HepG2 (cell line): Measurements from ENCODE around the gene ARHGAP30. TPM values are rescaled to one million over a fixed set of nuclear protein-coding genes. Genes with fewer than 3 reads are reported as not detected.
"Not testable (repeated sequence)": the region's sequence is repeated elsewhere in the genome, so short reads cannot be mapped to it uniquely, and the experiment has no call there.

Source experiments
- ATAC-seq: fragments of 200-7000 bp; cut with Tn5 transposase; 3 replicates; pipeline ENCODE4 v1.9.1; 2020; ENCODE audit warnings: mild to moderate bottlenecking, moderate library complexity
- BruUV-seq: library from RNA; stranded (reverse); fragments of 400-500 nt; replicated peaks from 2 replicates; lab custom pipeline; 2021; lab: Mats Ljungman, UMichigan
- CTCF ChIA-PET: fragments of 300-600 bp; formaldehyde crosslinking; extraction: SDS; loops from one replicate; lab custom pipeline; 2021; ENCODE audit warnings: low total read pairs, inconsistent platforms, low intra/inter-chr PET ratio; lab: Yijun Ruan, JAX
- POLR2A ChIA-PET: fragments of 350-600 bp; sonication (Branson Sonifier 250); formaldehyde crosslinking; loops from one replicate; lab custom pipeline; 2020; ENCODE audit warnings: antibody characterized with exemption, inconsistent platforms; lab: Yijun Ruan, JAX
- DNase-seq: peaks from one replicate; pipeline ENCODE4 v3.0.0-alpha.2; 2015; ENCODE audit warnings: low spot score
- FAIRE-seq: peaks from 3 replicates; lab custom pipeline; 2011; peaks lifted over from hg19 to GRCh38; lab: Jason Lieb, UNC
- H2AFZ ChIP-seq: one replicate; pipeline ENCODE4 v1.6.1; 2011; ENCODE audit warnings: low read length, inconsistent platforms
- H3K27ac ChIP-seq: fragments of 300-600 bp; 3 replicates; pipeline ENCODE4 v1.8.0; 2011; ENCODE audit warnings: mixed run types, mild to moderate bottlenecking, mixed read lengths, low read length, inconsistent platforms; ENCODE audit not compliant: insufficient read depth; ENCODE audit errors: extremely low read length
- H3K27me3 ChIP-seq, 2 experiments: fragments of 200-600 bp in 1 of 2; 2 replicates in 1 of 2; 3 replicates in 1 of 2; pipeline versions ENCODE4 v1.6.0 to v1.8.0; 2011; ENCODE audit warnings: low read length in 2 of 2, mild to moderate bottlenecking in 2 of 2, moderate library complexity in 2 of 2, inconsistent platforms in 1 of 2; ENCODE audit not compliant: insufficient read depth in 2 of 2, control insufficient read depth in 1 of 2
- H3K36me3 ChIP-seq, 2 experiments: fragments of 200-600 bp in 1 of 2; replicated peaks in 1 of 2; 2 replicates in 1 of 2; 3 replicates in 1 of 2; pipeline versions ENCODE4 v1.5.1 to v1.8.0; 2011; ENCODE audit warnings: low read length in 2 of 2, inconsistent platforms in 1 of 2; ENCODE audit not compliant: insufficient read depth in 2 of 2, control insufficient read depth in 1 of 2
- H3K4me1 ChIP-seq: 2 replicates; pipeline ENCODE4 v1.5.1; 2012; ENCODE audit warnings: low read length, inconsistent platforms; ENCODE audit not compliant: insufficient read depth
- H3K4me2 ChIP-seq: 2 replicates; pipeline ENCODE4 v1.6.0; 2011; ENCODE audit warnings: low read depth, low read length, inconsistent platforms
- H3K4me3 ChIP-seq, 3 experiments: fragments of 200-600 bp in 1 of 3; sonication (generic), shearing (Covaris generic) in 1 of 3; replicated peaks in 1 of 3; 2 replicates each; pipeline ENCODE4 v1.5.1; 2011 to 2016; ENCODE audit warnings: low read length in 3 of 3, inconsistent platforms in 2 of 3, low read depth in 2 of 3, mild to moderate bottlenecking in 2 of 3, control low read depth in 1 of 3, mixed read lengths in 1 of 3; ENCODE audit not compliant: insufficient read depth in 1 of 3
- H3K79me2 ChIP-seq: one replicate; pipeline ENCODE4 v1.6.1; 2011; ENCODE audit warnings: low read length, inconsistent platforms; ENCODE audit not compliant: insufficient read depth
- H3K9ac ChIP-seq: 2 replicates; pipeline ENCODE4 v1.6.0; 2011; ENCODE audit warnings: mild to moderate bottlenecking, low read depth, low read length, inconsistent platforms; ENCODE audit not compliant: insufficient read depth
- H3K9me3 ChIP-seq: 2 replicates; pipeline ENCODE4 v1.5.1; 2012; ENCODE audit warnings: mild to moderate bottlenecking, low read length
- H4K20me1 ChIP-seq: 2 replicates; pipeline ENCODE4 v1.6.0; 2011; ENCODE audit warnings: inconsistent platforms, mild to moderate bottlenecking, low read length, moderate library complexity; ENCODE audit not compliant: insufficient read depth
- CENPT ChIP-seq: sonication (generic); formaldehyde crosslinking; IDR thresholded peaks from 2 replicates; pipeline ENCODE4 v1.8.0; 2022; ENCODE audit warnings: low read depth, mild to moderate bottlenecking, moderate library complexity, missing genetic modification reagents
- HNF4G ChIP-seq, 2 experiments: sonication (generic) in 1 of 2; formaldehyde crosslinking in 1 of 2; IDR thresholded peaks; 2 replicates each; pipeline versions ENCODE4 v1.4.0 to v1.6.1; 2011 to 2020; ENCODE audit warnings: borderline replicate concordance in 2 of 2, low read depth in 2 of 2, mild to moderate bottlenecking in 2 of 2, low read length in 1 of 2, missing genetic modification reagents in 1 of 2, moderate library complexity in 1 of 2
- PHF20 ChIP-seq: sonication (generic); formaldehyde crosslinking; IDR thresholded peaks from 2 replicates; pipeline ENCODE4 v1.5.0; 2020; ENCODE audit warnings: mild to moderate bottlenecking, missing genetic modification reagents
- SAP130 ChIP-seq: IDR thresholded peaks from 2 replicates; pipeline ENCODE4 v1.6.1; 2016; ENCODE audit warnings: low read depth
- SMAD1 ChIP-seq: sonication (generic); formaldehyde crosslinking; IDR thresholded peaks from 2 replicates; pipeline ENCODE4 v1.4.0; 2020; ENCODE audit warnings: missing genetic modification reagents, low read depth, mild to moderate bottlenecking, borderline replicate concordance
- TEAD3 ChIP-seq: optimal IDR thresholded peaks from 2 replicates; pipeline ENCODE3; 2016; ENCODE audit warnings: borderline replicate concordance
- ZNF652 ChIP-seq: IDR thresholded peaks from 2 replicates; pipeline ENCODE4 v1.6.1; 2016; ENCODE audit warnings: low read depth, borderline replicate concordance
- WGBS: methylation state at CpG from one replicate; pipeline ENCODE4 v1.1.6; 2017; ENCODE audit warnings: low lambda C conversion rate; 5-methylcytosine and 5-hydroxymethylcytosine counted together
- in situ Hi-C: cut with HindIII; loops from 2 replicates; pipeline ENCODE4 v1.10.0; 2017; ENCODE audit warnings: low pct_unique_long_range_greater_than_20kb; ENCODE audit not compliant: extremely low pct_ligation_motif_present
- intact Hi-C: fragments of 100-400 bp; cut with micrococcal nuclease; formaldehyde crosslinking; loops from one replicate; pipeline ENCODE4 v1.10.0; 2022; ENCODE audit not compliant: unreplicated experiment
- polyA plus RNA-seq, 8 experiments: library from polyadenylated mRNA; depleted of rRNA in 3 of 8; stranded (reverse) in 7 of 8; unstranded in 1 of 8; fragments of >200 nt; fragmentation: Illumina TruSeq in 4 of 8; extraction: Trizol in 4 of 8; gene quantifications; 2 replicates each; pipeline versions ENCODE4 v1.2.1 to v1.2.3, GENCODE V29; 2011 to 2016; ENCODE audit warnings: low read depth in 4 of 8, missing spikeins in 1 of 8, mixed read lengths in 1 of 8; ENCODE audit not compliant: insufficient read depth in 1 of 8
- total RNA-seq, 5 experiments: library from RNA; depleted of rRNA; stranded (reverse); fragments of >200 nt; fragmentation: Illumina TruSeq; extraction: Trizol; gene quantifications; 2 replicates each; pipeline ENCODE4 v1.2.3, GENCODE V29; 2016; ENCODE audit warnings: low read depth in 1 of 5
- TF ChIP-seq, protein P1 (sequence below): sonication (generic); formaldehyde crosslinking; IDR thresholded peaks from 2 replicates; pipeline ENCODE4 v1.8.1; 2023; ENCODE audit warnings: mild to moderate bottlenecking, missing genetic modification reagents, borderline replicate concordance

The ARHGAP30 gene
- total and polyA plus RNA-seq, 2 of the 13 experiments (the other 11 are each of a cell fraction or from before 2014, with no cell fraction given), result 0.13 to 0.20 TPM

DNA sequence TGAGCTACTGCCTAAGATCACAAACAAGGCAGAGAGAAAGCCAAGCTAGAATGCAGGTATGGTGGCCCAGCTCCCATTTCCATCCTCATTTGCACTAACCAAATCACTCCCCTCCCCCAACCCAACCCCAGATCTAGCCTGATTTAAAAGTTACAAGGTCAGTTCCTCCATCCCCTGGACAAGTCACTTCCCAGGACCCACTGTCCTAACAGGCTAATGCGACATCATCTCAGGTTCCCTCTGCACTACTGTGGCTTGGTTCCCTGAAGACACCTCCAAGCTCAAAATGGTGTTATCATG is 51.1 kb downstream of the ARHGAP30 start (continued):
- TF ChIP-seq, protein P1, sequence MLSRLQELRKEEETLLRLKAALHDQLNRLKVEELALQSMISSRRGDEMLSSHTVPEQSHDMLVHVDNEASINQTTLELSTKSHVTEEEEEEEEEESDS (CRISPR knock-in tag), result no peak
- TF ChIP-seq HNF4G (IDR thresholded peaks at IDR 0.05; ENCODE audit: borderline replicate concordance, low read depth, low read length), result no peak
- TF ChIP-seq HNF4G (CRISPR knock-in tag; IDR thresholded peaks at IDR 0.05; ENCODE audit: borderline replicate concordance, low read depth), result no peak
- TF ChIP-seq PHF20 (CRISPR knock-in tag), result no peak
- TF ChIP-seq ZNF652 (CRISPR knock-in tag), result no peak
- no peak for TF ChIP-seq CENPT (CRISPR knock-in tag)

DNA sequence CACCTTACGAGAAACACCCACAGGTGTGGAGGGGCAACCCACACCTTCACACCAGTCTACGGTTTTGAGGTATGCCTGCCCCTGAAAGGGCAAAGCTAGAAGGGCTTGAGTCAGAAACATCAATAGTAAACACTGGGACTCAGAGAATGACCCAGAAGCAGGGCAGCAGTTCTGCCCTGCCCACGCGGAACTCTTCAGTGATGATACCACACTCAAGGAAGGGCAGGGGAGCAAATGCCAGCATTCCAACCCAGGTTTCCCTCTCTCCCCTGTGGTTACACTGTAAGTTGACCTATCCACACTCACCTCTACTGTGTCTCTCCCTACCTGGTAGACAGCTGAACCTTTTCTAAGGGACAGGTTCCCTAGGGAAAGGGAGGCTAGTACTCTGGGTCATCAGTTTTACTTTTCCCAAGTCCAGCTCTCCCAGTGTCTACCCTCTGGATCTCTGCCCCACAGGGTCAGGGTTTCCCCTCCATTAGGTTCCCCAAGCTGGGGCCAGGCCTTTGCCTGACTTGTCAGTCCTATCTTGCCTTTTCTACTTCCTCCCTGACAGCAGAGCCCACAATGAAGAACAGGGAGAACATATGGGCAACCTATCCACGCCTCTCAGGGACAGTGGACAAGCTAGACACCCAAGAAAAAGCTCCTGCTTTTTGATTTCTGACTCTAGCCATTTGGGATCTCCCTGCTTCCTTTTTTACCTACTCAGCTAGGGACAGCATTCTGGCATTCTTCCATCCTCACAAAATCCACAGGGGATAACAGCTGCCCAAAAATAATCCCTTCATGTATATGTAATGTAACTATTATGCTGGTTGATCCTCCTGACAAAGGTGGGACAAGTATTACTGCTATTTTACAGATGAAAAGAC is 51.7 kb downstream of the ARHGAP30 start:
- BruUV-seq, result no TSS peak
- TF ChIP-seq SAP130 (CRISPR knock-in tag) (peak; percentile 2; the same call in 1 of the 2 replicates), SMAD1 (CRISPR knock-in tag) (no peak), TEAD3 (CRISPR knock-in tag) (peak; percentile 33)
- Histone ChIP-seq H3K9me3 (no peaks in the 10 kb centered on the region), H3K27ac (peak overlapping the region; percentile 14), H3K27me3 (no peaks in the 10 kb centered on the region; a peak in 1 of 5 replicates), H2AFZ (no peak overlapping the region), H3K36me3 (no peaks in the 10 kb centered on the region), H3K4me2 (peak overlapping the region; percentile 66), H3K4me3 (0 out of 6 replicates have a peak overlapping the region, but pooled peaks of 1 of the 3 experiments have one; percentile 10), H3K4me1 (peaks cover 68% of the 10 kb centered on the region), H3K79me2 (peaks cover 43% of the 10 kb centered on the region), H4K20me1 (0 out of 2 replicates have a peak, but pooled peaks cover 3% of the 10 kb centered on the region), H3K9ac (peak overlapping the region; percentile 47; the same call in 1 of the 2 replicates)
- WGBS, result 78% methylated on average over 5 of the region's 5 CpGs
- ChIA-PET CTCF (no interaction called here), POLR2A (interaction anchor here (1.5 kb wide), 1 partner anchor 28 kb away, joined by 4 read pairs; the partner anchor contains the start of gene USF1)
- no peak for FAIRE-seq
- no peak for ATAC-seq
- intact Hi-C loops, result no loop called here
- in situ Hi-C loops, result no loop called here
- DNase-seq, result no peak

DNA sequence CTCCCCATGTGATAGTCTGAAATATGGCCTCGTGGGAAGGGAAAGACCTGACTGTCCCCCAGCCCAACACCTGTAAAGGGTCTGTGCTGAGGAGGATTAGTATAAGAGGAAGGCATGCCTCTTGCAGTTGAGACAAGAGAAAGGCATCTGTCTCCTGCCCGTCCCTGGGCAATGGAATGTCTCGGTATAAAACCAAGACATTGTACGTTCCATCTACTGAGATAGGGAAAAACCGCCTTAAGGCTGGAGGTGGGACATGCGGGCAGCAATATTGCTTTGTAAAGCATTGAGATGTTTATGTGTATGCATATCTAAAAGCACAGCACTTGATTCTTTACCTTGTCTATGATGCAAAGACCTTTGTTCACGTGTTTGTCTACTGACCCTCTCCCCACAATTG is 52.5 kb downstream of the ARHGAP30 start:
- BruUV-seq, POLR2A ChIA-PET: not testable (repeated sequence)

More for the DNA sequence above, 52.5 kb downstream of the ARHGAP30 start:
- H3K27me3 ChIP-seq, intact Hi-C loops, DNase-seq, H3K4me2 ChIP-seq, FAIRE-seq, CTCF ChIA-PET, H4K20me1 ChIP-seq, ATAC-seq, in situ Hi-C loops, H3K4me3 ChIP-seq, H2AFZ ChIP-seq, H3K9me3 ChIP-seq, H3K36me3 ChIP-seq, H3K27ac ChIP-seq, H3K9ac ChIP-seq: not testable (repeated sequence)
- Histone ChIP-seq H3K4me1 (peaks cover 72% of the 10 kb centered on the region), H3K79me2 (peaks cover 50% of the 10 kb centered on the region)
- WGBS, result 85% methylated on average over 6 of the region's 7 CpGs
